Stomach (tissue), 4 donors: ENCODE measurements around the gene DCLK3.

Source experiments
- CTCF ChIP-seq, 7 experiments: fragments of 450-650 bp in 4 of 7; fragments of 200-600 bp in 3 of 7; sonication (generic) in 3 of 7; IDR thresholded peaks; one replicate each; pipeline ENCODE4 v1.5.1; 2016 to 2019; ENCODE audit warnings: antibody characterized with exemption in 7 of 7, control low read depth in 2 of 7, mild to moderate bottlenecking in 1 of 7
- EP300 ChIP-seq: sonication (generic); formaldehyde crosslinking; IDR thresholded peaks from one replicate; pipeline ENCODE4 v1.6.1; 2017; ENCODE audit warnings: antibody characterized with exemption
- POLR2A ChIP-seq, 4 donors: fragments of 450-650 bp; IDR thresholded peaks; one replicate each; pipeline ENCODE4 v1.6.1; 2016; ENCODE audit warnings: antibody characterized with exemption in 4 of 4, control low read depth in 2 of 4, mild to moderate bottlenecking in 1 of 4, moderate library complexity in 1 of 4

GRCh38 chr3:36796161-36796560 lies 31.8 kb upstream of the DCLK3 start:
- TF ChIP-seq CTCF (IDR thresholded peaks at IDR 0.05) = no peak
- TF ChIP-seq POLR2A (IDR thresholded peaks at IDR 0.05) = no peak
- no peak for TF ChIP-seq EP300
